Keratinocyte (primary cell): ENCODE measurements around the gene ADAMTS7.

Experiments used
- CTCF ChIP-seq, 3 experiments: IDR thresholded peaks in 1 of 3; conservative IDR thresholded peaks in 1 of 3; optimal IDR thresholded peaks in 1 of 3; 2 replicates in 2 of 3; 3 replicates in 1 of 3; pipeline versions ENCODE3 to v1.5.1; 2011; ENCODE audit warnings: low read length in 3 of 3, mild to moderate bottlenecking in 3 of 3, moderate library complexity in 2 of 3, control low read depth in 1 of 3, inconsistent platforms in 1 of 3; ENCODE audit not compliant: insufficient read depth in 2 of 3; ENCODE audit errors: extremely low read depth in 1 of 3
- EZH2 ChIP-seq: IDR thresholded peaks from one replicate; pipeline ENCODE4 v1.6.1; 2012; ENCODE audit warnings: inconsistent platforms, mild to moderate bottlenecking, low read length, moderate library complexity

- TF ChIP-seq CTCF (optimal IDR thresholded peaks at IDR 0.05 in 1 of 3, IDR thresholded peaks at IDR 0.05 in 1 of 3, conservative IDR thresholded peaks at IDR 0.05 in 1 of 3; ENCODE audit: extremely low read depth in 1 of 3, insufficient read depth in 2 of 3, low read length in 3 of 3): no peak
- TF ChIP-seq EZH2: no peak
These were observed 540 bp upstream of the ADAMTS7 start for GRCh38 chr15:78811825-78812183.
